ENCODE measurements around the gene PDCD2L.
"Not testable (repeated sequence)": the region's sequence is repeated elsewhere in the genome, so short reads cannot be mapped to it uniquely, and the experiment has no call there.

The PDCD2L gene

DNA sequence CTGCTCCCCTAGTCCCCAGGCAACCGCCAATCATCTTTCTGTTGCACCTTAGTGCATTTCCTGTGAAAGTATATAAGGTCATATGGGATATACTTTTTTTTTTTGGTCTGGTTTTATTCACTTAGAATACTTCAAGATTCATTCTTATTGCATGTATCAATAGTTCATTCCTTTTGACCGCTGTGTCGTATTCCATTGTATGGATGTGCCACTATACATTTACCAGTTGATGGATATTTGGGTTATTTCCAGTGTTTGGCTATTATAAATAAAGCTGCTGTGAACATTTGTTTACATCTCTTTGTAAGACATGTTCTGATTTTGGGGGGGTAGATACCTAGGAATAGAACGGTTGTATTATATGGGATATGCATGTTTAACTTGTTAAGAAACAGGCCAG, 14.1 kb downstream of the PDCD2L start:
- DNase-seq (ENCODE audit: low spot score) = no peak

DNA sequence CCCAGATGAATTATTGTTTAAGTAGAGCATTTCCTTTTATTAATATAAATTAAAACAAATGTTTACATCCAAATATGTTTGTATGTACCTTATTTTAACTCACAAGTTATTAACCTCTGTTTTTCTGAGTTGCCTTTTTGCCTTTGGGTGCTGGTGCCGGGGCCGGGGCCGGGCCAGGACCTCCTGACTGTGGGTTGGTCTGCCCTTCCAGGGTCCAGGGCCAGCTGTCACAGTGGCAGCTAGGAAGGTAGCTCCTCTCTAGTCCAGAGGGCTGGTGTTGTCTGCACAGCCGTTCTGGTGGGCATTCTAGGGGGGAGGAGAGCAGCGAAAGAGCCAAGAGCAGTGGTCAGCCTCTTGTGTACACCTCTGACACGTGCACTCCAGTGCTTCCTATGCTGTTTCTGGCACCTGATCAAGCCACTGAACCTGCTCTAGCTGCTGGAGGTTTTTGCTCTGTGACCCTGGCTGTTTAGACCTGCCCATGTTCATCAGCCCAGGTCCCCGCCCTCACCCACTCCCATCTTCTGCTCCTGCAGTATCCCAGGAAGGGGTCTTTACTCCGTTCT, 22.0 kb downstream of the PDCD2L start:
- no peak for DNase-seq (ENCODE audit: low spot score)

DNA sequence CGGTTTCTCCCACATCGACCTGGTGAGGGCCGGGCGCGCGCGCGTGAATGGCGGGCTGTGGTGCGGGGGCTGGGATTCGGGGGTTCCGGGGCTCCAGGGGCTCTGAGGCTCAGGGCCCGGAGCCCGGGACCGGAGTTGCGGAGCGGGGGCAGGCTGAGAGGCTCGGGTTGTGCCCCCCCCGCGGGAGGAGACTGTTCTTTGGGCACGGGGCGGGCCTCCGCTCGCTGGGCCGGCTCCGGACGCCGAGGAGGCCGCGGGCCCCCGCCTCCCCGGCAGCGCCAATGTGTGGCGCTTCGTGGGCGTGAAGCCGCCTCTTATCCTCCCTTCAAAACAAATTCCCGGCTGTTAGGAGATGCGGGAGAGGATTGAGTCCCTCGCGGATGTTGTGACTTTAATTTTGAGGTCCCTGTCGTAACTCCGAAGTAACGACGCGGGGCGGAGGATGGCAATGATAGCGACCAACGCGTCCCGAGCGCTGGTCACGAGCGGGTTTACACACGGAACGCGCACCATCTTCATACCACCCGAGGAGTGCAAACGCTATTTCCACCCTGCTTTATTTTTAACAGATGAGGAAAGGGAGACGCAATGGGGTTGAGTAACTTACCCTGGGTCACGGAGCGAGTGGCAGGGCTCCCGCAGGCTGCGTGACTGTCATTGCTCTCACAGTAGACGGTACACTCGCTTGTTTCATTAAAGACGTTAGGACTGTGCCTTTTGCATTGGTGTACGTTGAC, 24.5 kb downstream of the PDCD2L start:
- peak; percentile 39 for DNase-seq (ENCODE audit: low spot score)

GRCh38 chr19:34429553-34429952, 25.4 kb downstream of the PDCD2L start:
- DNase-seq (ENCODE audit: low spot score) = no peak

GRCh38 chr19:34430738-34431625, 26.8 kb downstream of the PDCD2L start:
- DNase-seq (ENCODE audit: low spot score) = peak; percentile 14

DNA sequence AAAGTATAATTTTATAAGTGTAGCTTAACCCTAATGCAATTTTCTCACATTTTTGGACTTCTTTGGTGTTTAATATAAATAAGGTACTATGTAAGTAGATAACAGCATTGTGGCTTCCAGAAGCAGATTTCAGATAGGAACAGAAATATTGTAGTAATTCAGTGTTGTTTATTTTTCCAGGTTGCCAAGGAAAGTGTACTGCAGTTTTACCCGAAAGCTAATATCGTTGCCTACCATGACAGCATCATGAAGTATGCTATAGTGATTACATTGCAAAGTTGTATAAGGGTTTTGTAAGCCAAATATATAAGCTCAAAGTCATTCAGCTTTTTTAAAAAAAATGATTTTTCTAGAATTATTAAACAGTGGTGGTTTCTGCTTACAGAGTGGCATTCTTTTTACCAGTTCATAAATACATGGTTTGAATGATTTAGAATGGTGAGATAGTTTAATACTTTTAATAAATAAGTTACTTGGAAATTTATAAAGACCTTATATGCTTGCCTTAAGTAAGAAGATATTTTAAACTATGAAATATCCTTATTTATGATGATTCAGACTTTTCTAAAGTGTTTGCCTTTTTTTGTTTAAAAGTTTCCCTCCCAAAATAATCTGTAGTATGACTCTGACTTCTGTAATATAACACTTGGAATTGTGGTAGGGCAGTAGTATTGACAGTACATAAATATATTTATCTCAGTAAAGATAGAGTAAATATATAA, 27.6 kb downstream of the PDCD2L start:
- DNase-seq (ENCODE audit: low spot score) = no peak

DNA sequence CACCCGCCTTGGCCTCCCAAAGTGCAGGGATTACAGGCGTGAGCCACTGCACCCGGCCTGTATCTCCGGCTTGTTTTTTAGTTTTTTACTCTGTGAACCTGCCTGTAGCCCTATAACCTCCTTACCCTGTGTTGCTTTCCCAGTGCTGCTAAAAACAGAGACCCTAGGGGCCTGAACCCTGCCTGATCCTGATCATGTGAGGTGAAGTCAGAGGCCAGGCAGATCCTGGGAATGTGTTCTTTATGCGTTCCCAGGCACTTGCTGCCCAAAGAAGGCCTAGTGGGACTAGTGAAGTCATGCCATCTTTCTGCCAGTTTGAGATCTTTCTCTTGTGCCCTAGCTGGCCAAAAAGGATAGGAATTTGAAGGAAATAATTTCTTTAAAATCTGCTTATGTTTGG, 28.6 kb downstream of the PDCD2L start:
- no peak for DNase-seq (ENCODE audit: low spot score)

GRCh38 chr19:34436716-34437115, 32.5 kb downstream of the PDCD2L start:
- no peak for DNase-seq (ENCODE audit: low spot score)

DNA sequence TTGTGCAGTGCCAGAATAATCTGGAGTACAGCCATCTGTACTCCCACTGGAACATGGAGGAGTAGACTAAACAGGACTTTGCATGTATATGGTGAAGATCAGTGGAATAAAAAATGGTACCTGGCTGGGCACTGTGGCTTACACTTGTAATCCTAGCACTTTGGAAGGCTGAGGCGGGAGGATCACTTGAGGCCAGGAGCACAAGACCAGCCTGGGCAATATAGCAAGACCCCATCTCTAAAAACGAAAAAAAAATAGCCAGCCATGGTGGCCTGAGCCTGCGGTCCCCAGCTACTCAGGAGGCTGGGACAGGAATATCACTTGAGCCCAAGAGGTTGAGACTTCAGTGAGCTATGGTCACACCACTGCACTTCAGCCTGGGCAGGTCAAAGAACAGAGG, 44.0 kb downstream of the PDCD2L start:
- no peak for DNase-seq (ENCODE audit: low spot score)

DNA sequence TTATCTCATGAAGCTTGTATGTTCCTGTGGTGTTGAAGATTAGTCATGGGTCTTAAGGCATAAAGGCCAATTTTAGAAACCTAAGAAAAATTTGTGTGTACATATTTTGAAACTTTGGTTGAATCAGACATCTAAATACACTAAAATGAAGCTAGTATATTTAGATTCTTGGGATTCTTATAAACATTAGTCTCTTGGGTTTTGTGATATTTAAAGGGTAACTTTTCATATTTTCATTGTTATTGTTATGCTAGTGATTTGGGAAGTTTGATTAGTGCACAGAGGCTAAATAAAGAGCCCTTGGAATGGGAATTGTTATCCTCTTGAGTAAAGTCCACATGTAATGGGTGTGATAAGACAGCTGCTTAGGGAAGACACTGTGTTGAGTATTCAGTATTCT, 48.5 kb downstream of the PDCD2L start:
- DNase-seq (ENCODE audit: low spot score) = no peak

- DNase-seq (ENCODE audit: low spot score) = no peak
These were observed 49.9 kb downstream of the PDCD2L start for GRCh38 chr19:34454091-34454490.

GRCh38 chr19:34454685-34455084, 50.5 kb downstream of the PDCD2L start:
- DNase-seq (ENCODE audit: low spot score) = no peak

- not testable (repeated sequence) for DNase-seq (ENCODE audit: low spot score)
These were observed 51.7 kb downstream of the PDCD2L start for GRCh38 chr19:34455783-34456480.

- DNase-seq (ENCODE audit: low spot score) = no peak
These were observed 53.2 kb downstream of the PDCD2L start for GRCh38 chr19:34457446-34457845.

DNA sequence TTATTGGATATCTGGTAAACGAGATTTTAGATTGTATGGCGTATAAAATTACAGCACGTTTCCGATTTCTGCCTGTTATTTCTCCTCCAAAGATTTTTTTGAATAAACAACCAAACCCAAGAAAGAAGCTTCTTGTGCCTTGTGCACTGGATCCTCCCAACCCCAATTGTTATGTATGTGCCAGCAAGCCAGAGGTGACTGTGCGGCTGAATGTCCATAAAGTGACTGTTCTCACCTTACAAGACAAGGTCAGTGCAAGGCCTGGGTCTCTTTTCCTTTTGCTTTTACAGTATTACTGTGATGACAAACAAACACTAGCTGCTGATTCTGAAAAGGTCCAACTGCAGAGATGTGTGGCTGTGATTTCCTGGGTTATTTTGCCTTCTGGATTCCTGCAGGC, 54.5 kb downstream of the PDCD2L start:
- no peak for DNase-seq (ENCODE audit: low spot score)

DNA sequence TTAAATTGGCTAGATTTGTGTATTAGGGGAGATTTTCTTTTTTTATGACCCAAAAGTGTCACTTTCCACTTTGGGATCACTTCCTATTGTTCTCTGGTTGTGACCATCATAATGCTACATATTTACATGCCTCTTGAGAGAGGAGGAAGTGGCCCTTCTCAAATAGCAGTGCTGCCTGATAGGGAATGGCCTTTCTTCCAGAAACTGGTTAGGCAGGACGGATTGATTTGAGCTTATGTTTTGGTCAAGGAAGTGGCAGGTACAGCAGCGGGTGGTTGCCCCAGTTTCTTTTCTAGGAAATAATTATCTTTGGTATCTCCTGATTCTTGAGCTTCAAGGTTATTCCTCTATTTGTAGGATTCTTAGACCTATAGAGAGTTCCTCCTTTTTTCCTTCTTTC, 55.4 kb downstream of the PDCD2L start:
- DNase-seq (ENCODE audit: low spot score) = no peak

DNA sequence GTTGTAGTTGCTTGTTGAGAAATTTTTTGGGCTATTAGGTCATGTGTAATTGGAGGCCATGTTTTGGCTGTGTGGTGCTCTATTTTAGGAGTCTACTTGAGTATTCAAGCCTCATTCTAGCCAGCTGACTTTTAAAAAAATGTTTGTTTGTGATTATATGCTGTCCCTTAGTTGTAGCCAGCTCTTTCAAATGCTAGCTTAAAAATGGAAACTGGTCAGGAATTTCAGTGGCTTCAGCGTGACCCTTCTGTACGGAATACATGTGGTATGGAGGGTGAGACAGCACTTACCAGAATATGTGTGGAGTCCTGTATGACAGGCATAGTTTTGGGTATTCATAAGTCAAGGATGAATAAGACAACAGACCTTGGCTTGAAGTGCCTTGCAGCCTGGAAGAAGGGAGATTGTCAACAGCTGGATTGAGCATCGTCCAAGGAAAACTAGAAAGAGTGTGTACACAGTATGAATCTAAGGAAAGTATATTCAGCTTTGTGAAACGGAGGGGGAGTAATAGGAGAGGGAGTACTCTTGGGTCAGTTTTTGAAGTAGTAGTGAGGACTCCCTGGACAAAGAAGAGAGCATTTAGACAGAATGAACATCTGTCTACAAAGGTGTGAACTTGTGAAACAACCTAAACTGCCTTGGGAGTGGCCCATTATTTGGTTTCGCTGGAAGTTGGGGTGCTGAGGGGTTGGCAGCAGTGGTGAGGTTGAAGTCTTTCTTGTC, 57.3 kb downstream of the PDCD2L start:
- no peak for DNase-seq (ENCODE audit: low spot score)

GRCh38 chr19:34464785-34465184, 60.6 kb downstream of the PDCD2L start:
- DNase-seq (ENCODE audit: low spot score) = not testable (repeated sequence)

GRCh38 chr19:34468409-34468808, 64.2 kb downstream of the PDCD2L start:
- DNase-seq (ENCODE audit: low spot score) = no peak

- DNase-seq (ENCODE audit: low spot score) = not testable (repeated sequence)
These were observed 64.8 kb downstream of the PDCD2L start for GRCh38 chr19:34469026-34469425.

Measured in putamen (tissue), 1 donor.